NCI-H2196 treated with DMSO at 0.1 percent for 48 hours (cell line): Measurements from ENCODE around the gene TBC1D4.

Experiments used
- DNase-seq: peaks from one replicate; lab custom pipeline; 2025; ENCODE audit not compliant: unreplicated experiment; lab: John Stamatoyannopoulos, UW

Gene TBC1D4

GRCh38 chr13:75418997-75419396 is 63.0 kb downstream of the TBC1D4 start:
- DNase-seq, result no peak

- no peak for DNase-seq
Observed at GRCh38 chr13:75418186-75418843, 63.7 kb downstream of the TBC1D4 start.

- DNase-seq, result no peak
Observed at GRCh38 chr13:75417656-75418055, 64.3 kb downstream of the TBC1D4 start.

GRCh38 chr13:75417012-75417384 is 65.0 kb downstream of the TBC1D4 start:
- no peak for DNase-seq

GRCh38 chr13:75416327-75417011 is 65.5 kb downstream of the TBC1D4 start:
- DNase-seq, result no peak

- DNase-seq, result no peak
Observed at GRCh38 chr13:75415694-75416093, 66.3 kb downstream of the TBC1D4 start.

- no peak for DNase-seq
Observed at GRCh38 chr13:75415171-75415570, 66.8 kb downstream of the TBC1D4 start.

GRCh38 chr13:75414036-75414827 is 67.7 kb downstream of the TBC1D4 start:
- no peak for DNase-seq

- DNase-seq, result no peak
Observed at GRCh38 chr13:75411924-75412537, 69.9 kb downstream of the TBC1D4 start.

GRCh38 chr13:75410207-75410606 is 71.8 kb downstream of the TBC1D4 start:
- DNase-seq, result no peak

GRCh38 chr13:75407998-75408397 is 74.0 kb downstream of the TBC1D4 start:
- DNase-seq, result no peak

- DNase-seq, result no peak
Observed at GRCh38 chr13:75407473-75407872, 74.5 kb downstream of the TBC1D4 start.

- DNase-seq, result no peak
Observed at GRCh38 chr13:75405976-75406703, 75.8 kb downstream of the TBC1D4 start.

GRCh38 chr13:75404726-75405125 is 77.2 kb downstream of the TBC1D4 start:
- no peak for DNase-seq

GRCh38 chr13:75402787-75403186 is 79.2 kb downstream of the TBC1D4 start:
- DNase-seq, result no peak

GRCh38 chr13:75400775-75401174 is 81.2 kb downstream of the TBC1D4 start:
- DNase-seq, result no peak

- DNase-seq, result no peak
Observed at GRCh38 chr13:75399879-75400217, 82.1 kb downstream of the TBC1D4 start.

GRCh38 chr13:75399168-75399878 is 82.6 kb downstream of the TBC1D4 start:
- DNase-seq, result no peak

GRCh38 chr13:75398072-75398471 is 83.9 kb downstream of the TBC1D4 start:
- no peak for DNase-seq

GRCh38 chr13:75395901-75396300 is 86.1 kb downstream of the TBC1D4 start:
- DNase-seq, result no peak
